Measurements from ENCODE around the gene CEP19.

CEP19 gene

GRCh38 chr3:196662711-196663571 is 49.1 kb downstream of the CEP19 start:
- no peak for DNase-seq

- DNase-seq, result no peak
These were observed 50.0 kb downstream of the CEP19 start for GRCh38 chr3:196662033-196662432.

- DNase-seq, result no peak
These were observed 50.6 kb downstream of the CEP19 start for GRCh38 chr3:196661400-196661799.

DNA sequence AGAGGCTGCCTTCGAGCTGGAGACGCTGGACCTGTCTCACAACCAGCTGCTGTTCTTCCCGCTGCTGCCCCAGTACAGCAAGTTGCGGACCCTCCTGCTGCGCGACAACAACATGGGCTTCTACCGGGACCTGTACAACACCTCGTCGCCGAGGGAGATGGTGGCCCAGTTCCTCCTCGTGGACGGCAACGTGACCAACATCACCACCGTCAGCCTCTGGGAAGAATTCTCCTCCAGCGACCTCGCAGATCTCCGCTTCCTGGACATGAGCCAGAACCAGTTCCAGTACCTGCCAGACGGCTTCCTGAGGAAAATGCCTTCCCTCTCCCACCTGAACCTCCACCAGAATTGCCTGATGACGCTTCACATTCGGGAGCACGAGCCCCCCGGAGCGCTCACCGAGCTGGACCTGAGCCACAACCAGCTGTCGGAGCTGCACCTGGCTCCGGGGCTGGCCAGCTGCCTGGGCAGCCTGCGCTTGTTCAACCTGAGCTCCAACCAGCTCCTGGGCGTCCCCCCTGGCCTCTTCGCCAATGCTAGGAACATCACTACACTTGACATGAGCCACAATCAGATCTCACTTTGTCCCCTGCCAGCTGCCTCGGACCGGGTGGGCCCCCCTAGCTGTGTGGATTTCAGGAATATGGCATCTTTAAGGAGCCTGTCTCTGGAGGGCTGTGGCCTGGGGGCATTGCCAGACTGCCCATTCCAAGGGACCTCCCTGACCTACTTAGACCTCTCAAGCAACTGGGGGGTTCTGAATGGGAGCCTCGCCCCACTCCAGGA is 51.5 kb downstream of the CEP19 start:
- DNase-seq, result no peak

DNA sequence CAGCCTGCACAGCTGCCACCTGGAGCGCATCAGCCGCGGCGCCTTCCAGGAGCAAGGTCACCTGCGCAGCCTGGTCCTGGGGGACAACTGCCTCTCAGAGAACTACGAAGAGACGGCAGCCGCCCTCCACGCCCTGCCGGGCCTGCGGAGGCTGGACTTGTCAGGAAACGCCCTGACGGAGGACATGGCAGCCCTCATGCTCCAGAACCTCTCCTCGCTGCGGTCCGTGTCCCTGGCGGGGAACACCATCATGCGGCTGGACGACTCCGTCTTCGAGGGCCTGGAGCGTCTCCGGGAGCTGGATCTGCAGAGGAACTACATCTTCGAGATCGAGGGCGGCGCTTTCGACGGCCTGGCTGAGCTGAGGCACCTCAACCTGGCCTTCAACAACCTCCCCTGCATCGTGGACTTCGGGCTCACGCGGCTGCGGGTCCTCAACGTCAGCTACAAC is 52.1 kb downstream of the CEP19 start:
- DNase-seq, result no peak

All from C1 segment of cervical spinal cord (tissue), 14 donors.